Measurements from ENCODE around the gene ADAMTS16.

Gene ADAMTS16

DNA sequence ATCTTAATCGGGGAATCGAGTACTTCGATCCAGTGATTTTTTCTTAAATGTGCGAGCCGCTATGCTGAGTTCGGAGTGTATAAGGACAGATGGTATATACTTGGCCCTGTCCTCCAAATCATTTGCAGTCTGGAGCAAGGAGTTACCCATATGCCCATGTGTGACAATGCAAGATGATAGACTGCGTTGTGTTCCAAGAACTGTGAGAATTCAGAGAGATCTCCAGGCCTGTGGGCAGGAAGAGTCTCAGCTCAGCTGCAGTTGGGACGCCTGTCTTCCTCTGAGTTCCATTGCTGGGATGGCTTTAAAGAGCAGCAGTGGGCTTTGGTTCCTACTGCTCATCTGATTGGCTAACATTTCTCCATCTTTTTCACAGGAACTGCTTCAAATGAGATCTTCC lies 106.6 kb downstream of the ADAMTS16 start:
- H3K36me3 ChIP-seq (ENCODE audit: control insufficient read depth in 1 of 2, insufficient read depth in 2 of 2, low read depth in 1 of 2, low read length in 2 of 2) = peaks cover 4 to 11% of the 10 kb centered on the region in 2 experiments

DNA sequence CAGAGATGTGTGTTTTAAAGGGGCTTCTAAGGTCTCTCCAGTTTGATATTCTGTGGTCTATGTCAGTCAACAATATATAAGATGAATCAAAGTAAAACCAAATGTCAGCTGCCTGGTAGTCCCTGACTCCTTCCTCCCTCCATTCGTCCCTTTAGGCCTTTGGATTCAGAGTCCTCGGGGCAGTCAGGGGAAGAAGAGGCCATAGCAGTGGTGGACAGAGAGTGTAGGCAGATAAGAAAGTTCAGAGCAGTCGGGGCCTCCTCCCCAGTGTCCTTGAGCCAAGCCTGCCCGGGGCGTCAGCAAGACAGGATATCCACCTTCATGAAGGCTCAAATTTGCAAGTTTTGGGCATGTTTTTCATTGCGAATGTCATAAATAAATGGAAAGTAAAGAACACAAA lies 110.6 kb downstream of the ADAMTS16 start:
- Histone ChIP-seq H3K9ac (ENCODE audit: low read length) (no peak overlapping the region), H2AFZ (ENCODE audit: low read depth, low read length) (no peak overlapping the region), H2BK12ac (ENCODE audit: low read length in 2 of 2) (no peak overlapping the region), H2BK120ac (ENCODE audit: low read depth, low read length) (no peak overlapping the region), H3K18ac (ENCODE audit: low read depth in 1 of 2, low read length in 2 of 2) (no peak overlapping the region), H3K27ac (ENCODE audit: low read length, poor library complexity, severe bottlenecking) (no peak overlapping the region), H3K36me3 (ENCODE audit: control insufficient read depth in 1 of 2, insufficient read depth in 2 of 2, low read depth in 1 of 2, low read length in 2 of 2) (no peaks in the 10 kb centered on the region), H3K4me3 (ENCODE audit: insufficient read depth in 1 of 2, low read depth in 1 of 2, low read length in 2 of 2) (no peak overlapping the region), H2BK15ac (ENCODE audit: low read depth, poor library complexity, severe bottlenecking) (no peak overlapping the region), H3K4me1 (ENCODE audit: control insufficient read depth, insufficient read depth, low read depth, low read length) (no peaks in the 10 kb centered on the region), H2AK5ac (ENCODE audit: low read length, severe bottlenecking) (no peak overlapping the region), H3K9me3 (ENCODE audit: control insufficient read depth, low read length) (peaks cover 33% of the 10 kb centered on the region), H3K27me3 (ENCODE audit: control insufficient read depth in 1 of 2, insufficient read depth in 1 of 2, low read length in 2 of 2) (no peaks in the 10 kb centered on the region), H4K91ac (ENCODE audit: low read length) (no peak overlapping the region), H4K8ac (ENCODE audit: low read length) (no peak overlapping the region), H3K4me2 (ENCODE audit: low read length, poor library complexity, severe bottlenecking) (no peak overlapping the region), H3K23ac (ENCODE audit: low read length in 2 of 2) (no peak overlapping the region), H3K4ac (ENCODE audit: low read depth in 1 of 2, low read length in 2 of 2) (no peak overlapping the region), H2BK5ac (ENCODE audit: low read depth, low read length, poor library complexity, severe bottlenecking) (no peak overlapping the region), H3K79me1 (replicated peaks; ENCODE audit: low read length, poor library complexity, severe bottlenecking) (no peaks in the 10 kb centered on the region), H3K14ac (ENCODE audit: low read length in 2 of 2) (no peak overlapping the region)
- no peak for DNase-seq
- 83% methylated on average over 6 of the region's 6 CpGs for WGBS

More for the DNA sequence above, 106.6 kb downstream of the ADAMTS16 start:
- no peaks in the 10 kb centered on the region for H3K9me3 ChIP-seq (ENCODE audit: control insufficient read depth, low read length)
- H2BK12ac ChIP-seq (ENCODE audit: low read length in 2 of 2) = no peak overlapping the region
- no peak for DNase-seq
- no peak overlapping the region for H3K18ac ChIP-seq (ENCODE audit: low read depth in 1 of 2, low read length in 2 of 2)
- no peak overlapping the region for H3K14ac ChIP-seq (ENCODE audit: low read length in 2 of 2)
- H3K9ac ChIP-seq (ENCODE audit: low read length) = no peak overlapping the region
- H2BK15ac ChIP-seq (ENCODE audit: low read depth, poor library complexity, severe bottlenecking) = no peak overlapping the region
- no peak overlapping the region for H2AK5ac ChIP-seq (ENCODE audit: low read length, severe bottlenecking)
- no peaks in the 10 kb centered on the region for H3K4me1 ChIP-seq (ENCODE audit: control insufficient read depth, insufficient read depth, low read depth, low read length)
- H2BK5ac ChIP-seq (ENCODE audit: low read depth, low read length, poor library complexity, severe bottlenecking) = no peak overlapping the region
- H2AFZ ChIP-seq (ENCODE audit: low read depth, low read length) = no peak overlapping the region
- H3K23ac ChIP-seq (ENCODE audit: low read length in 2 of 2) = no peak overlapping the region
- 89% methylated on average over 8 of the region's 8 CpGs for WGBS
- H4K91ac ChIP-seq (ENCODE audit: low read length) = no peak overlapping the region
- H3K4ac ChIP-seq (ENCODE audit: low read depth in 1 of 2, low read length in 2 of 2) = no peak overlapping the region
- no peak overlapping the region for H3K4me2 ChIP-seq (ENCODE audit: low read length, poor library complexity, severe bottlenecking)
- no peak overlapping the region for H2BK120ac ChIP-seq (ENCODE audit: low read depth, low read length)
- no peak overlapping the region for H3K4me3 ChIP-seq (ENCODE audit: insufficient read depth in 1 of 2, low read depth in 1 of 2, low read length in 2 of 2)
- H3K27ac ChIP-seq (ENCODE audit: low read length, poor library complexity, severe bottlenecking) = no peak overlapping the region
- no peak overlapping the region for H4K8ac ChIP-seq (ENCODE audit: low read length)
- H3K27me3 ChIP-seq (ENCODE audit: control insufficient read depth in 1 of 2, insufficient read depth in 1 of 2, low read length in 2 of 2) = no peaks in the 10 kb centered on the region
- H3K79me1 ChIP-seq (replicated peaks; ENCODE audit: low read length, poor library complexity, severe bottlenecking) = no peaks in the 10 kb centered on the region

GRCh38 chr5:5252106-5252505 lies 112.0 kb downstream of the ADAMTS16 start:
- H3K9ac ChIP-seq (ENCODE audit: low read length) = no peak overlapping the region
- WGBS = 87% methylated on average over 8 of the region's 8 CpGs

GRCh38 chr5:5257353-5257752 lies 117.2 kb downstream of the ADAMTS16 start:
- no peaks in the 10 kb centered on the region for H3K27me3 ChIP-seq (ENCODE audit: control insufficient read depth in 1 of 2, insufficient read depth in 1 of 2, low read length in 2 of 2)
- H3K4ac ChIP-seq (ENCODE audit: low read depth in 1 of 2, low read length in 2 of 2) = no peak overlapping the region
- no peak overlapping the region for H3K9ac ChIP-seq (ENCODE audit: low read length)
- no peak overlapping the region for H3K4me2 ChIP-seq (ENCODE audit: low read length, poor library complexity, severe bottlenecking)
- H3K9me3 ChIP-seq (ENCODE audit: control insufficient read depth, low read length) = peaks cover 51% of the 10 kb centered on the region
- no peak overlapping the region for H4K8ac ChIP-seq (ENCODE audit: low read length)
- H3K14ac ChIP-seq (ENCODE audit: low read length in 2 of 2) = no peak overlapping the region
- H3K4me1 ChIP-seq (ENCODE audit: control insufficient read depth, insufficient read depth, low read depth, low read length) = no peaks in the 10 kb centered on the region
- no peak overlapping the region for H3K4me3 ChIP-seq (ENCODE audit: insufficient read depth in 1 of 2, low read depth in 1 of 2, low read length in 2 of 2)
- H4K91ac ChIP-seq (ENCODE audit: low read length) = no peak overlapping the region
- H3K36me3 ChIP-seq (ENCODE audit: control insufficient read depth in 1 of 2, insufficient read depth in 2 of 2, low read depth in 1 of 2, low read length in 2 of 2) = no peaks in the 10 kb centered on the region
- no peaks in the 10 kb centered on the region for H3K79me1 ChIP-seq (replicated peaks; ENCODE audit: low read length, poor library complexity, severe bottlenecking)
- no peak overlapping the region for H2BK12ac ChIP-seq (ENCODE audit: low read length in 2 of 2)
- no peak overlapping the region for H2BK120ac ChIP-seq (ENCODE audit: low read depth, low read length)
- H3K18ac ChIP-seq (ENCODE audit: low read depth in 1 of 2, low read length in 2 of 2) = no peak overlapping the region
- H2BK15ac ChIP-seq (ENCODE audit: low read depth, poor library complexity, severe bottlenecking) = no peak overlapping the region
- no peak overlapping the region for H2BK5ac ChIP-seq (ENCODE audit: low read depth, low read length, poor library complexity, severe bottlenecking)
- H2AFZ ChIP-seq (ENCODE audit: low read depth, low read length) = no peak overlapping the region
- WGBS = 91% methylated on average over 5 of the region's 5 CpGs
- H3K23ac ChIP-seq (ENCODE audit: low read length in 2 of 2) = no peak overlapping the region
- no peak overlapping the region for H3K27ac ChIP-seq (ENCODE audit: low read length, poor library complexity, severe bottlenecking)
- no peak overlapping the region for H2AK5ac ChIP-seq (ENCODE audit: low read length, severe bottlenecking)
- no peak for DNase-seq

More at GRCh38 chr5:5252106-5252505, 112.0 kb downstream of the ADAMTS16 start:
- Histone ChIP-seq H3K4me2 (ENCODE audit: low read length, poor library complexity, severe bottlenecking) (no peak overlapping the region), H4K8ac (ENCODE audit: low read length) (no peak overlapping the region), H3K18ac (ENCODE audit: low read depth in 1 of 2, low read length in 2 of 2) (no peak overlapping the region), H3K36me3 (ENCODE audit: control insufficient read depth in 1 of 2, insufficient read depth in 2 of 2, low read depth in 1 of 2, low read length in 2 of 2) (no peaks in the 10 kb centered on the region), H2BK12ac (ENCODE audit: low read length in 2 of 2) (no peak overlapping the region), H2BK120ac (ENCODE audit: low read depth, low read length) (no peak overlapping the region), H4K91ac (ENCODE audit: low read length) (no peak overlapping the region), H2AK5ac (ENCODE audit: low read length, severe bottlenecking) (no peak overlapping the region), H3K14ac (ENCODE audit: low read length in 2 of 2) (no peak overlapping the region), H3K23ac (ENCODE audit: low read length in 2 of 2) (no peak overlapping the region), H3K79me1 (replicated peaks; ENCODE audit: low read length, poor library complexity, severe bottlenecking) (no peaks in the 10 kb centered on the region), H3K9me3 (ENCODE audit: control insufficient read depth, low read length) (peaks cover 46% of the 10 kb centered on the region), H3K4ac (ENCODE audit: low read depth in 1 of 2, low read length in 2 of 2) (no peak overlapping the region), H3K27ac (ENCODE audit: low read length, poor library complexity, severe bottlenecking) (no peak overlapping the region), H3K27me3 (ENCODE audit: control insufficient read depth in 1 of 2, insufficient read depth in 1 of 2, low read length in 2 of 2) (no peaks in the 10 kb centered on the region), H2BK5ac (ENCODE audit: low read depth, low read length, poor library complexity, severe bottlenecking) (no peak overlapping the region), H3K4me3 (ENCODE audit: insufficient read depth in 1 of 2, low read depth in 1 of 2, low read length in 2 of 2) (no peak overlapping the region), H2AFZ (ENCODE audit: low read depth, low read length) (no peak overlapping the region), H2BK15ac (ENCODE audit: low read depth, poor library complexity, severe bottlenecking) (no peak overlapping the region), H3K4me1 (ENCODE audit: control insufficient read depth, insufficient read depth, low read depth, low read length) (no peaks in the 10 kb centered on the region)
- no peak for DNase-seq

Data from mesenchymal stem cell (in vitro differentiated cells and primary cell).